Testis (tissue), 2 donors: Measurements from ENCODE around the gene PLGRKT.

Experiments
- CTCF ChIP-seq, 3 experiments: fragments of 450-650 bp in 2 of 3; fragments of 200-600 bp in 1 of 3; sonication (generic) in 1 of 3; IDR thresholded peaks; one replicate each; pipeline ENCODE4 v1.5.1; 2016 to 2019; ENCODE audit warnings: antibody characterized with exemption in 3 of 3, mild to moderate bottlenecking in 2 of 3, moderate library complexity in 1 of 3
- POLR2A ChIP-seq: fragments of 450-650 bp; IDR thresholded peaks from one replicate; pipeline ENCODE4 v1.6.1; 2017; ENCODE audit warnings: antibody characterized with exemption, mild to moderate bottlenecking, moderate library complexity

- TF ChIP-seq CTCF (IDR thresholded peaks at IDR 0.05) (no peak), POLR2A (no peak)
Measured at GRCh38 chr9:5421163-5421562, 16.6 kb downstream of the PLGRKT start.
